GM12872 (cell line): Measurements from ENCODE around the gene POLR2I.

Source experiments
- TF ChIP-seq, protein P1 (sequence below): IDR thresholded peaks from 3 replicates; pipeline ENCODE4 v1.5.1; 2011; ENCODE audit warnings: low read depth, mild to moderate bottlenecking, low read length, moderate library complexity; ENCODE audit not compliant: insufficient read depth

POLR2I gene

GRCh38 chr19:36114721-36115452 lies at the start of gene POLR2I:
POLR2I (minus strand) TSS chr19:36114875; CDS start chr19:36114856, 19 bp downstream.
- TF ChIP-seq, protein P1, sequence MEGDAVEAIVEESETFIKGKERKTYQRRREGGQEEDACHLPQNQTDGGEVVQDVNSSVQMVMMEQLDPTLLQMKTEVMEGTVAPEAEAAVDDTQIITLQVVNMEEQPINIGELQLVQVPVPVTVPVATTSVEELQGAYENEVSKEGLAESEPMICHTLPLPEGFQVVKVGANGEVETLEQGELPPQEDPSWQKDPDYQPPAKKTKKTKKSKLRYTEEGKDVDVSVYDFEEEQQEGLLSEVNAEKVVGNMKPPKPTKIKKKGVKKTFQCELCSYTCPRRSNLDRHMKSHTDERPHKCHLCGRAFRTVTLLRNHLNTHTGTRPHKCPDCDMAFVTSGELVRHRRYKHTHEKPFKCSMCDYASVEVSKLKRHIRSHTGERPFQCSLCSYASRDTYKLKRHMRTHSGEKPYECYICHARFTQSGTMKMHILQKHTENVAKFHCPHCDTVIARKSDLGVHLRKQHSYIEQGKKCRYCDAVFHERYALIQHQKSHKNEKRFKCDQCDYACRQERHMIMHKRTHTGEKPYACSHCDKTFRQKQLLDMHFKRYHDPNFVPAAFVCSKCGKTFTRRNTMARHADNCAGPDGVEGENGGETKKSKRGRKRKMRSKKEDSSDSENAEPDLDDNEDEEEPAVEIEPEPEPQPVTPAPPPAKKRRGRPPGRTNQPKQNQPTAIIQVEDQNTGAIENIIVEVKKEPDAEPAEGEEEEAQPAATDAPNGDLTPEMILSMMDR, result no peak

DNA sequence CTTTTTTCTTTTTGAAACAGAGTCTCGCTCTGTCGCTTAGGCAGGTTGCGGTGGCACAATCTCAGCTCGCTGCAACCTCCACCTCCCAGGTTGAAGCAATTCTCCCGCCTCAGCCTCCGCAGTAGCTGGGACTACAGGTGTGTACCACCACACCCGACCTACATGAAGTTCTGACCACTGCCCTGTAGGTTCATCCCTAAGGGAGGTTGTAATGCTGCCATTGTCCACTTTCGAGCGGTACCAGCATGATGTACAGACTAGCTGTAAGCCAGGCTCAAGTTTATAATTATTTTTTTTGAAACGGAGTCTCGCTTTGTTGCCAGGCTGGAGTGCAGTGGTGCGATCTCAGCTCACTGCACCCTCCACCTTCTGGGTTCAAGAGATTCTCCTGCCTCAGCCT lies 49.1 kb upstream of the POLR2I start:
- TF ChIP-seq, protein P1, result no peak

DNA sequence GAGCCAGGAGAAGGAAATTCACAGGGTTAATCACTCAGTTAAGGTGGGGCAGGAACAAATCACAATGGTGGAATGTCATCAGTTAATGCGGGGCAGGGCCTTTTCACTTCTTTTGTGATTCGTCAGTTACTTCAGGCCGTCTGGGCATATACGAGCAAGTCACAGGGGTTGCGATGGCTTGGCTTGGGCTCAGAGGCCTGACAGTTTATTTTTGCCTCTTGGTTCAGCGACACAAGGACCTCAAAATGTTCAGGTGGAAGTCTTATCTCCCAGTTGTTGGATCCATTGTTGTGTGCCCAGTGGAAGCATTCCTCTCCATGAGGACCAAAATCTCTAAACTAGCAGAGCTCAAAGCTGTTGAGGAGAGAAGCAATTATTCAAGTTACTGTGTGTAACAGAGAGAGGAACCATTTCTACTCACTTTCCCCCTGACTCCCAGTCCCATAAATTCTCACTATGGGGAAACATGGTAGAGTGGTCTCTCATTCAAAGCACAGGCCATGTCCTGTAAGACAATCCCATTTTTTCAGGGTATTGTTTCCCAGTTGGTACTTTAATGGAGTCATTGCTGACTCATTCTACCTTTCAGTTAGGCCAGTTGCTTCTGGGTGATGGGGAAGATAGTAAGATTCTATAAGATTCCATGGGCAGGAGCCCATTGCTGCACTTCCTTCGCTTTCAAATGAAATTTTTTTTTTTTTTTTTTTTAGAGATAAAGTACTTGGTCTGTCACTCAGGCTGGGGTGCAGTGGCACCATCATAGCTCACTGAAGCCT lies 46.3 kb upstream of the POLR2I start:
- TF ChIP-seq, protein P1, result no peak

DNA sequence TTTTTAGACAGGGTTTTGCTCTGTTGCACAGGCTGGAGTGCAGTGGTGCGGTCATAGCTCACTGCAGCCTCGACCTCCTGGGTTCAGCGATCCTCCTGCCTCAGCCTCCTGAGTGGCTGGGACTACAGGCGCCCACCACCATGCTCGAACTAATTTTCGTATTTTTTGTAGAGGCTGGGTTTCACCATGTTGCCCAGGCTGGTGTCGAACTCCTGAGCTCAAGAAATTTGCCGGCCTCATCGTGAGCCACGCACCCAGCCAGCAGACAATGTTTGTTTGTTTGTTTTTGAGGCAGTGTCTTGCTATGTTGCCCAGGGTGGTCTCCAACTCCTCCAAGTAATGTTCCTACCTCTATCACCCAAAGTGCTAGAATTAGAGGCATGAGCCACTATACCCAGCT lies 38.5 kb upstream of the POLR2I start:
- TF ChIP-seq, protein P1, result no peak

DNA sequence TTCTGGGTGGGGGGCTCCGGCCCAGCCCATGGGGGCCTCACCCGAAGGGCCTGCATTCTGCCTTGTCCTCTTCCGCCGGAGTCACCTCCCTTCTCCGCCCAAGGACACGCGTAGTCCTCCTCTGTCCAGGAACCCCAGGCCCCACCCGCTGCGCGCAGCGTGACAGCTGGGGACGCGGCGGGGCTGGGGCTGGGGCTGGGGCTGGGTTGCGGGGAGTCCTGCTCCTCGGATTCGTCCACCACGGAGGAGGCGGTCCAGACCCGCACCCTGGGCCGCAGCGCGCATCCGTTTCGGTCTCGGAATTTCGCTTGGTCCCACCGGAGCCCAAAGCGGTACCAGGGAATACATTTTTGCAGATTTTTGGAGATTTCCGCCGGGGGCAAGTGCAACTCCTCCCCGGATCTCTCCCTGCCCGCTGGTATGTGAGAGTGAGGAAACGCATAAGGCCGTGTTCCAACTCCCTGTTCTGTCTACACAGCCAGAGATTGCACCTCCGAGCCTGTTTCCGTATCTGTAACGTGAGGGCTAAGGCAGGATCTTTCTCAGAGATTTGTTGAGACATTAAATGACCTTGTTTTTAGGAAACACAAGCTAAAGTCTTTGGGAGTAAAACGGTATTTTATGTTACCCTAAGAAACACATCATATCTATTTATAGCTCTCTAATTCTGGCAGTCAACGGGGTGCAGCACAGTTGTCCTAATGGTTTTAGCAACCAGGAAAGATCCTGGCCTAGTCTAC lies 37.8 kb upstream of the POLR2I start, which contains the start of gene COX7A1:
COX7A1 (minus strand) TSS at position 96 of the 740 bp plus-strand sequence; CDS start at position 56, 40 bp downstream.
- TF ChIP-seq, protein P1, result no peak

DNA sequence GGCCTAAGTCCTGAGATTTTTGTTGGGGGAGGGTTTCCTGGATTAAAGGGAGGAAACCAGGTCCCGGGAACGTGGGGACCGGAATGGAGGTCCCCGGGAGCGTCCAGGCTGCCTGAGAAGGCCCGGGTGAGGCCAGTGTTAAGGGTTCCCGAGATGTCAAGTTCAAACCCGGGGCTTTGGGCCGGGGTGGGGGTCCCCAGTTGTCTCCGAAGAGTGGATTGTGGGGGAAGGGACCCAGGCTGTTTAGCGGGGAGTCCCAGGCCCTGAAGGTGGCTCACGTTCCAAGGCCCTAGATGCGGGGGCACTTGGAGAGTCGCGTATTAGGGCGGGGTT lies 37.3 kb upstream of the POLR2I start:
- TF ChIP-seq, protein P1, result no peak
